ENCODE measurements around the gene BICD2.

The BICD2 gene

GRCh38 chr9:92663126-92663525 is 101.5 kb downstream of the BICD2 start:
- DNase-seq (ENCODE audit: low spot score), result no peak
- in situ Hi-C loops (cut with MboI; ENCODE audit: low sequenced_read_pairs, unreplicated experiment), result no loop called here
- no peak for TF ChIP-seq CTCF (IDR thresholded peaks at IDR 0.05; ENCODE audit: borderline replicate concordance, control extremely low read depth, extremely low read depth, insufficient read depth, missing control alignments)

GRCh38 chr9:92661743-92662142 is 102.9 kb downstream of the BICD2 start:
- DNase-seq (ENCODE audit: low spot score), result no peak
- in situ Hi-C loops (cut with MboI; ENCODE audit: low sequenced_read_pairs, unreplicated experiment), result no loop called here
- no peak for TF ChIP-seq CTCF (IDR thresholded peaks at IDR 0.05; ENCODE audit: borderline replicate concordance, control extremely low read depth, extremely low read depth, insufficient read depth, missing control alignments)

Measured in GM13976 (cell line).